ENCODE measurements around the gene EXOC6.
"Not testable (repeated sequence)": the region's sequence is repeated elsewhere in the genome, so short reads cannot be mapped to it uniquely, and the experiment has no call there.

EXOC6 gene

DNA sequence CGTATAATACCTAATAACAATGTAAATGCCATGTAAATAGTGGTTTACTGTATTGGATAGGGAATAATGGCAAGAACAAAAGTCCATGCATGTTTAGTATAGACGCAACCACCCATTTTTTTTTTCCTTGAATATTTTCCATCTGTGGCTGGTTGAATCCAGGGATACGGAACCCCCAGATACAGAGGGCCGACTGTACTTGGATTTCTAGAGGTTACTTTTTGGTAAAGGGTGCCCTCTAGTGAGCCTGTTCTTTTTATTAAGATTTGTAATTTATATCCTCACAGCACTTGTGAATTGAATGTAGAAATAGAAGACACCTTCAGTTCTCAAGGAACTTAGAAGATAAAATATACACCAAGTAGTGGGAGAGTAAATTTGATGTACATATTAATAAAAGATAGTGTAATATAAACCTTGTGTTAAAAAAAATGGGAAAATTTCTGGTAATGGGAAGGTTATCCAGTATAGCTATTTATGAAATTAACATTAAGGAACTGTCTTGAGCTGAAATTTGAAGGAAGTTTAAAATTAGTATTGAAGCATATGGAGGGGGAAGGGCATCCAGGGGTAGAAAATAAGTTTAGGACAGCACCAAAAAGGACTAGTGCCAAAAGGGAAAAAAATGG, 32.0 kb downstream of the EXOC6 start:
- peak; percentile 34 for DNase-seq (ENCODE audit: low read depth)

DNA sequence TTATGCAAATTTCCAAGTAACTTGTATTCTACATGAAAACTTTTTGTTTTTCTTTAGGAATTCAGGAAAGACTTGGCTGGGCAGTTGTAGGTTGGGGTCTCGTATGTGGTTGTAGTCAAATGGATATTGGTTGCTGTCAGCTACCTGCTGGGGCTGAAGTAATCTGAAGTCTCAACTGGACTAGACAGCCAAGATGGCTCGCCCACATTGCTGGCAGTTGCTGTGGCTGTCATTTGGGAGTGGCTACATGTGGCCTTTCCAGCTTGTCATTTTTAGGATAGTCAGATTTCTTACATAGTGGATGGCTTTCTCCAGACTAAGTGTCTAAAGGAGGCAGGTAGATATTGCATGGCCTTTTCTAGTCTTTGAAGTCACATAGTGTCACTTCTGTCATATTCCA, 32.6 kb downstream of the EXOC6 start:
- DNase-seq (ENCODE audit: low read depth), result no peak

DNA sequence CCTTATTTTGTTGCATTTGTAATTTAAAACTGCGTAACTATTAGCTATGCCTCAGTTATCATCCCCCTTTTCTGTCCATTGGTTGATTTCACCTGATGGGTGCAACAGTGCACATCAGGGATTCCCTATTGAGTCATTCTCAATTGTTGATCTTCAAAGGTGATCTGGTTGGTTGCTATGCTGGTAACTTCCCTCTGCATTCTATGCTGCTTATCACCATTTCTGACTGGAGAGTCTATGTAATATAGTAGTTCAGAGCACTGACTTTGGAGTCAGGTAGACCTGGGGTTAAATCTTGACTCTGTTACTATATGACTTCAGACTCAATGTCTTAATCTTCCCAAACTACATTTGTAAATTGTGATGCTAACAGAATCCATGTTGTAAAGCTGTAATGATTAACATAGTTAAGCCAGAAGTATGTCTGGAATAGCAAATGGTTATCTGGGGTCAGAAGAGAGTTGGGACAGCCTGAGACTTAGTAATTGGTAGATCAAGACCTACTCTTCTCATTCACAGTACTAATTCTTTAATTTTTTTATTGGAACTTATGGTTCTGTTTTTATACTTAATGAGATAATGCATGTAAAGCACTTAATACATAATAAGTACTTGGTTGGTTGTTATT, 38.1 kb downstream of the EXOC6 start:
- DNase-seq (ENCODE audit: low read depth), result no peak

DNA sequence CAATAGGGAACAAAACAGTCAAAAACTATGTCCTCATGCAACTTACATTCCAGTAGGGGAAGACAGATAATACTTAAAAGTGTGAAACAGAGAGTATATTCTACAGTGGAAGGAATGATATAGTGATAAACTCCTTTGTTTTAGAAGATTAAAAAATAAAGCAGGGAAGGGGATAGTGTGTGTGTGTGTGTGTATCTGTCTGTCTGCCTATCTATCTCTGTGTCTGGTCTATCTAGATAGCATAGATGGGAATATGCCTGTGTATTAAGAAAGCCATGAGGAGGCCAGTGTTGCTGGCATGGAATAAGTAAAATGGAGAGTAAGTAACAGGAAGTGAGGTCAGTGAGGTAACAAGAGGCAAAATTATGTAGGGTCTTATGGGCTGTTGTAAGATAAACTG, 42.2 kb downstream of the EXOC6 start:
- DNase-seq (ENCODE audit: low read depth), result no peak

DNA sequence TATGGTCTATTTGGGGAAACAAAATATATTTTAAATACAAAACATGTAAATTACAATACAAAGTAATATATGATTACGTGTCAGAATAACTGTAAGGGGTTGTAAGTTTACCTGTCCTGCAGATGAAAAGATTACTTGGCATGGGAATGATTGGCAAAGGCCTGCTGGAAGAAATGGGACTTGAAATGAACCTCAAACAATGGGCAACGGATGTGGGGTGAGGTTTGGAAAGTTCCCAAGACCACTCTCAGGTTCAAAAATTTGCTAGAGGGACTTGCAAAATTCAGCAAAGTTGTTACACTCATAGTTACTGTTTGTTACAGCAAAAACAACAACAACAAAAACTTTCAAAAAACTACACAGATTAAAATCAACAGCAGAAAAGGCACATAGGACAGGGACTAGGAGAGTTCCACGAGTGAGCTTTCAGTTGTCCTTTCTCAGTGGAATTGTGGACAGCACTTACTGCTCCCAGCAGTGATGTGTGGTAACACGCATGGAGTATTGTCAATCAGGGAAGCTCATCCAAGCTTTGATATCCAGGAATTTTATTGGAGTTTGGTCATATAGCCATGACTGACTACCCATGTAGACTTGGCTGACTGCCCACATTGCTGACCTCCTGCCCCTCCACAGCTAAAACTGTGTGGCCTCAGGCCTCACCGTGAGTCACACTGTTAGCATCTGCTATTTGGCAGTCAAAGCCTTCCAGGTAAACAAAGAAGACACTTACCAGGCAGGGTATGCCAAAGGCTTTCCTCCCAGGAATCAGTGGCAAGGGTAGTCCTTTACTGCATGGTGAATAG, 43.8 kb downstream of the EXOC6 start:
- peak; percentile 53 for DNase-seq (ENCODE audit: low read depth)

DNA sequence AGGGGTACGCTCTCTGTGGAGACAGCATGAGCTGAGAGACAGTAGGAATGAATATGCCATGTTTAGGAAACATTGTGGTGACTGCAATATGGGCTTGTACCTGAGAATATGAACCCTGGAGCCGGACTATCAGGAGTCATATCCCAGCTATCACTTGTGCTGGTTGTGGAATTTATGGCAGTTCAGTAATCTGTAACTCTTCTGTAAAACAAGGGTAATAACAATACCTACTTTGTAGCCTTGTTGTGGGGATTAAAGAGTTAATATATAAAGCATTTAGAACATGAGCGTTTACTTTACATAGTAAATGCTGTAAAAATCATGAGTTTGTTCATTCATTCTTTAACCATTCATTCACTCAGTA, 44.4 kb downstream of the EXOC6 start:
- DNase-seq (ENCODE audit: low read depth), result no peak

DNA sequence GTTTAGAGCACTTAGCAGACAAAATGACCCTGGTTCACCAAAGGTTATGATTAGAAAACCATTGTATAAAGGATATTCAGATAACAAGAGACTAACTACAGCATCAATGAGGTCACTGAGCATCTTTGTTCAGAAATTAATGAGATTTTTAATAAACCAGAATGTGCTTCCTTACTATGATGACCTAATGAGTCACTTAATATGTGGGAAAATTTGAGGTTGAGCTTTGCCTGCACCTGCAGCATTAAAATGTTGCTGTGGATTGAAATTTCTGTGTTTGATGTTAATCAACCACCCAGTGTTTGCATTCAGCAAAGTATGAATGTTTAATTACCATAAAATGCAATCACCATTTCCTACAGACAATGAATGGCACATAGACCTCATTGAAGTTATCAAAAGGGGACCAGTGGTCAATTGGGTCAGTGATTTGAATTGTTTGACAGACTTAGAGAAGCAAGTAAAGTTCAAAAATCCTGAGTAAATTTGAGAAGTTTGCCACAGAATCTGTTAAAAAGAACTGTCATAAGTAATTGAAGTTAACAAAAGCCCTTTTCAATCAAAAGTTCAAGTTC, 45.8 kb downstream of the EXOC6 start:
- no peak for DNase-seq (ENCODE audit: low read depth)

DNA sequence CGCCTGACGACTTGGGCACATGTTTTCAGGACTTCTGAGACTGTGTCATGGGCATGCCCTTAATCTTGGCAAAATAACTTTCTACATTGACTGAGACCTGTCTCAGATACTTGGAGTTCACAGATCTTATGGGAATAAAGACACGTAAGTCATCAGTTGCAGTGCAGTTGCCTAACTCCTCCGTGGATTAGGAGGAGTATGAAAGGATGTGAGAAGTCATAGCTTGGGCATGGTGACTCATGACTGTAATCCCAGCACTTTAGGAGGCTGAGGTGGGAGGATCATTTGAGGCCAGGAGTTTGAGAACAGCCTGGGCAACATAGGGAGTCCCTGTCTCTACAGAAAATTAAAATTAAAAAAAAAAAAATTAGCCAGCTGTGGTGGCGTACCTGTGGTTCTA, 49.6 kb downstream of the EXOC6 start:
- no peak for DNase-seq (ENCODE audit: low read depth)

DNA sequence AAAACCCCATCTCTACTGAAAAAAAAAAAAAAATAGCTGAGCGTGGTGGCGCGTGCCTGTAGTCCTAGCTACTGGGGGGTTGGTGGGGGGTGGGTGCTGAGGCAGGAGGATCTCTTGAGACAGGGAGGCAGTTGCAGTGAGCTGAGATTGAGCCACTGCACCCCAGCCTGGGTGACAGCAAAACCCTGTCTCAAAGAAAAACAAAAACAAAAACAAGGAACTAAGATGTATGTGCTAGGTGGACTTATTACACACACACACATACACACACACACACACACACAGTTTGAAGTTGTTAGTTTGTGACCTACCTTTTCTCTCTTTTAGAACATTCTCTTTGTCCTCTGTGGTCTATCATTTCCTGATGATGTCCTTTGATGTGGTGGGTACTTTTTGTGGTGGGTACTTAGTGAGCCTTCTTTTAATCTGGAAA, 53.5 kb downstream of the EXOC6 start:
- no peak for DNase-seq (ENCODE audit: low read depth)

DNA sequence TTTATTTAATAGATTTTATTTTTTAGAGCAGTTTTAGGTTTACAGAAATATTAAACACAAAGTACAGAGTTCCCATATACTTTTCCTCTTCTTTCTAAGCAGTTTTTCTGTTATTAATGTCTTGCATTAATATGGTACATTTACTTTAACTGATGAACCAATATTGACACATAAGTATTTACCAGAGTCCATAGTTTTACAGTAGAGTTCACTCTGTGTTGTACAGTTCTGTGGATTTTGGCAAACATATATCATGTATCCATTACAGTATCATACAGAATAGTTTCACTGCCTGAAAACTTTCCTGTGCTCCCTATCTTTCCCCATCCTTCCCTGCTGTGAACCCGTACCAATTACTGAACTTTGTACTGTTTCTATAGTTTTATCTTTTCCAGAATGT, 55.3 kb downstream of the EXOC6 start:
- no peak for DNase-seq (ENCODE audit: low read depth)

DNA sequence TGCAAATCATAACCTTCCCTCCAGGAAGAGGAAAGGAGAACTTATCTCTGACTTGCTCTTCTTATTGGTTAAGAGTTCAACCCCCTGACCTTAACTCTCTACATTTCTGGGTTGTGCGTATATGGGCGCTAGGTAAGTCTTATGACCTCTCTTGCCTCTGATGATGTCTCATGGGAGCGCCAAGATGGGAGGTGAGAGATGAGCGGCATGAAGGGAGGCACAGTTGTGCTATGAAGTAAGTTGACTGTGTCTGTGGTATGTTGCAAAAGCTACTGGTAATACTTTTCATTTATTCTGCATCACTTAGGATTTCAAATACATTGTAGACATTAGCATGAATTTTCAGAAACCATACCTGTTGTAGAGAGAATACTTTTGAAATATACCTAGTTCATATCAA, 59.0 kb downstream of the EXOC6 start:
- DNase-seq (ENCODE audit: low read depth), result no peak

DNA sequence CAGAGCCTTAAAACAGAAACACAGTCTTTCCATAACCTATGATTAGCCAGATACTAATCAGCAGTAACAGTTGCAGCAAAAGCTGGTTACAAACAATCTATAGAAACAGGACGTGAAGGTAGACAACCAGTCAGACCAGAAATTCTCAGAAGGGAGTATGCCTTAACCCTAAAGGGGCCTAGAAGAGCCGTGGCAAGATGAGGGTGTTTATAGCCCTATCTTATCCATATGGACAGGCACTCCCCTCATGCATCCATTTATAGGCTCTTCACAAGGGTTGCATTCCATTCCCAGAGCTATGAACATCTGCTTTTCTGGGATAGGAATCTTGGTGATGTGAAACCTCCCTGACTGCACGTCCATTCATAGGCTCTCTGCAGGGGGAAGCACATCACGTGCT, 64.3 kb downstream of the EXOC6 start:
- DNase-seq (ENCODE audit: low read depth), result not testable (repeated sequence)

DNA sequence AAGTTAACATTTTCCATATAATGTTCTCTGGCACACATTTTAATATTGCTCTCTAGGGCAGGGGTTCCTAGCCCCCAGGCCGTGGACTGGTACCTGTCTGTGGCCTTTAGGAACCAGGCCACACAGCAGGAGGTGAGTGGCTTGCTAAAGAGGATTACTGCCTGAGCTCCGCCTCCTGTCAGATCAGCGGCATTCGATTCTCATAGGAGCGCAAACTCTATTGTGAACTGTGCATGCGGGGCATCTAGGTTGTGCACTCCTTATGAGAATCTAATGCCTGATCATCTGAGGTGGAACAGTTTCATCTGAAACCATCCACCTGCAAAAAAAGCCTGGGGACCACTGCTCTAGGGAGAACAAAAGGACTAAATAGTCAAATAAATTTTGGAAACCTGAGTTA, 65.7 kb downstream of the EXOC6 start:
- no peak for DNase-seq (ENCODE audit: low read depth)

DNA sequence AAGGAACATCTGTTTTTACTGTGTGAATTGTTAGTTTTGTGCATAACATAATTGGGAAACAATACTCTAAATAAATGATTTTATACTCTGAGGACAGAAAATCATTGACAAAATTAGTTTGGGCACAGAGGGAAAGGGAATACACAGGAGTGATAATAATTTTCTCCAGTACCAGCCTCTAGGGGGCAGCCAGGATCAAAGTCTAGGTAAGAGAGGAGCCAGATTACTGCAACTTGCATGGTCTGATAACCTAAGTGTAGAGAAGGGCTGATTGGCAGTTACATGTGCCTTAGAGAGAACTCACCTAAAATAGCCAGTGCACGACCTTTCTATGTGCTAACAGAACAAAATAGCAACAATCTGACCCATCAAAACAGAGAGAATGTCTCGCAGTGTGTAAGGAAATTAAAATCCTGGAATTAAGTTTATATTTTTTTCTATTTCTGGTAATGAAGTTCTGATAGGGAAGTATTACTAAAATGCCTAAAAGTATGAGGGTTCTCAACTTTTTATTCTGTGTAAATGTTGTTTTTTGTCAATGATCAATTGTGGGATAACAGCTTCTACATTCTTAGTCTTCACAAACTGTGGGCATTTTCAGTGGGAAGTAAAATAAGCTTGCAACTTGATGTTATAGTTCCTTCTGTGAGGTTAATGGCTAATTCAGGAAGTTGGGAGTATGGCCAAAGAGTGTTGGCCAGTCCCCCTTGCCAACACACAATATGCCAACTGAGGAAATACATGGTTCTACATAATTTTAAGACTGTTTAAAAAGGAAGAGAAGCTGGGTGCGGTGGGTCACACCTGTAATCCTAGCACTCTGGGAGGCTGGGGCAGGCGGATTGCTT, 66.4 kb downstream of the EXOC6 start:
- peak; percentile 9 for DNase-seq (ENCODE audit: low read depth)

DNA sequence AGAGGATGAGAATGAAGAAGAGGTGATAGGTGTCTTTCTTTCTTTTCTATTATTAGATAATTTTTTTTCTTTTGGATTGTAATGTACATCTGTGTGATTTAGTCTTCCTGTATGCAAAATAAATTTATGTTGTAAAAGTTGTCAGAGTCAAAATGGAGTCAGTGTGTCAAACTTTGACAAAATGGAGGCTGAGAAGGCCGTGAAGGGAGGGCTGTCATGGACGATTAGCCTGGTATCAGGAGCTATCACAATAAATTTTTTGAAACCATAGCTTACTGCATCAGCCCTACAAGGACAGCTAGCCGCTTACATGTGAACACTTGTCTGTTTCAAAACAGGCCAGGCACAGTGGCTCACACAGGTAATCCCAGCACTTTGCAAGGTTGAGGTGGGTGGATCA, 67.6 kb downstream of the EXOC6 start:
- DNase-seq (ENCODE audit: low read depth), result no peak

DNA sequence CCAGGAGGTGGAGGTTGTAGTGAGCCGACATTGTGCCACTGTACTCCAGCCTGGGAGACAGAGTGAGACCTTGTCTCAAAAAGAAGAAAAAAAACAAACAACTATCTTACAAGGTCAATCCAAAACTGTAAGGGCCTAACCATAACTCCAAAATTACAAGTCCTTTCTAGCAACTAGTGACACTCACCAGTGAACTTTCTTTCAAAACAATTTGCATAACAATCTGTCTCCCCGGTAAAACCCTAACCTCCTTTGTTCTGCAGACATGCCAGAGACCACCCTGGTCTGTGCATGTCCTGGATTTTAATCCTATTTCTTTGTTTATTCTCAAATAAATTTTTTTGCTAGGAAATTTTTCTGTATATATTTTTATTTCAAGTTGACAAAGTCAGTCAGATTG, 68.1 kb downstream of the EXOC6 start:
- no peak for DNase-seq (ENCODE audit: low read depth)

DNA sequence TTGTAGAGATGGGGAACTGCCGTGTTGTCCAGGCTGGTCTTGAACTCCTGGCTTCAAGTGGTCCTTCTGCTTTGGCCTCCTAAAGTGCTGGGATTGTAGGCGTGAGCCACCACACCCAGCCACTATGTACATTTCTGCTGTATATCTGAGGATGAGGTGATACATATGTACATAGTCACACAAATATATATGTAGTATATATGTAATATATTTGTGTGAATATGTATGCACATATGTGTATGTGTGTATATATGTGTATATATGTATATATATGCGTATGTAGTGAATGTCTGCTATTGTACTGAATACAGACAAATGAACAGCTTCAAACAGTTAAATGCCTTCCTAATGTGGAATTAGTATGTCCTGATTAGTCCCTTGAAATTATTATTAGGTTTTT, 70.3 kb downstream of the EXOC6 start:
- DNase-seq (ENCODE audit: low read depth), result no peak

DNA sequence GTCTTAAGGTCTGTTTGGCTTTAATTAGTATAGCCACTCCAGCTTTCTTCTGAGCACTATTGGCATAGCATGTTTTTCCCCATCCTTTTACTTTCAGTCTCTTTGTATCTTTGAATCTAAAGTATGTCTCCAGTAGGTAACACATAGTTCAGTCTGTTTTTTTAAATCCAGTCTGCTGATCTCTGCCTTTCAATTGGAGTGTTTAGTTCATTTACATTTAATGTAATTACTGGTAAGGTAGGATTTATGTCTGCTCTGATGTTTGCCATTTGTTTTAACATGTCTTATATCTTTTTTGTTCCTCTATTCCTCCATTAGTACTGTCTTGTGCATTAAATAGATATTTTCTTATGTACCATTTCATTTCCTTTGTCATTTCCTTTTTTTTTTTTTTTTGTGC, 72.5 kb downstream of the EXOC6 start:
- no peak for DNase-seq (ENCODE audit: low read depth)

DNA sequence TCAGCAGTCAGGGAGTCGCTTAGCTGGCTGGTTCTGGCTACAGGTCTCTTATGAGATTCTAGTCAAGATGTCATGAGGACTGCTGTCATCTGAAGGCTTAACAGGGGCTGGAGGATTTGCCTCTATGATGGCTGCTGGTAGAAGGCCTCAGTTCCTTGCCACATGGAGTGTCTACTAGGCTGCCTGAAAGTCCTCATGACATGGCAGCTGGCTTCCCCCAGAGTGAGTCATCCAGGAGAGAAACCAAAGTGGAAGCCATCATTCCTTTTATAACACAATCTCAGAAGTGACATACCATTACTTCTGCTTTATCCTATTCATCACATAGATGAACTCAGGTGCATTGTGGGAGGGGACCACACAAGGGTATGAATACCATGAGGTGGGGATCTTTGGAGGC, 75.1 kb downstream of the EXOC6 start:
- no peak for DNase-seq (ENCODE audit: low read depth)

DNA sequence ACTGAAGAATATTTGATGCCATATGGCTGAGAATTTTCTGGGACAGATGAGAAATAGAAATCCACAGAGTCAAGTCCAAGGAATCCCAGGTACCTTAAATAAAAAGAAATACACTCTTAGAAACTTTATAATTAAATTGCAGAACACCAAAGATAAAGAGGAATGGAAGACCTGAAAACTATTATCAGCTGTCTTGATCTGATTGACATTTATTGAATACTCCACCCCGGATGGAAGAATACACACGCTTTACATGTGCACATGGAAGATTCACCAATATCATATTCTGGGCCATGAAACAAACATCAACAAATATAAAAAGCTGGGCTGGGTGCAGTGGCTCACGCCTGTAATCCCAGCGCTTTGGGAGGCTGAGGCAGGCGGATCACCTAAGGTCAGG, 81.6 kb downstream of the EXOC6 start:
- no peak for DNase-seq (ENCODE audit: low read depth)

DNA sequence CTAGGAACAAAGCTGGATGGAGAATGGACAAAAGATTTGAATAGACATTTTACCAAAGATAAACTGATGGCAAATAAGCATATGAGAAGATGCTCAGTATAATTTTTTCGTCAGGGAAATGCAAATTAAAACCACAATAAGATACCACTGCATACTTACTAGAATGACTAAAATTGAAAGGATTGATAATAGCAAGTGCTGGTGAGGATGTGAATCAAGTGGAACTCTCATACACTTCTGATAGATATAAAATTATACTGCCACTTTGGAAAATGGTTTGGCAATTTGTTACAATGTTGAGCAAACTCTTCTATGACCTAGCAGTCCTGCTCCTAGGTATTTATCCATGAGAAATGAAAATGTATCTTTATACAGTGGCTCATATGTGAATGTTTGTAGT, 83.3 kb downstream of the EXOC6 start:
- no peak for DNase-seq (ENCODE audit: low read depth)

DNA sequence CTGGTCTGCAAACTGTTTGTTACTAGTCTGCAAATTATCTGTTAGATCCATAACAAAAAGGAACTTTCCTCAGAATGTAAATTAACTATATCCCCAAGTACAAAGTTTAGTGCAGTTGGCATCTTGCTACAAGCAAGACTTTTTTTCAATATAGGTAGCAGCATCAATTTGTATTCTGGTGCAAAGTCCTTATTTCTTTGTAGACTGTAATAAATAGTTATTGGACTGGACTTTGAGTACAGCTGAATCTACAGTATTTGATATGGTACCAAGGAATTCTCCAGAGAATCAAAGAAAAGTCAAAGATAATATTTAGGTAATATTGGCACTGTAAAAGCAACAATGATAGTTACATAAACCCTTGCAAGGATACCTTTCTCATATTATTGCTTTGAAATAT, 89.6 kb downstream of the EXOC6 start:
- DNase-seq (ENCODE audit: low read depth), result no peak

Data from fibroblast of gingiva (primary cell).